Prostate gland (tissue), 2 donors: ENCODE data around the gene PGAM1. TPM values are rescaled to one million over a fixed set of nuclear protein-coding genes. Genes with fewer than 3 reads are reported as not detected.

Experiments used
- DNase-seq: peaks from one replicate; pipeline ENCODE4 v3.0.0-alpha.2; 2019; ENCODE audit warnings: low spot score
- H3K27ac ChIP-seq, 2 donors: fragments of 200-600 bp; sonication (generic); 2 replicates each; pipeline ENCODE4 v1.5.1; 2017 to 2019
- H3K27me3 ChIP-seq: fragments of 200-600 bp; sonication (generic); replicated peaks from 2 replicates; pipeline ENCODE4 v1.5.1; 2019; ENCODE audit not compliant: insufficient read depth
- H3K36me3 ChIP-seq, 2 donors: fragments of 200-600 bp; sonication (generic); 1 replicate in 1 of 2; 2 replicates in 1 of 2; pipeline versions ENCODE4 v1.5.1 to v1.8.1; 2017 to 2019
- H3K4me1 ChIP-seq: fragments of 200-600 bp; sonication (generic); replicated peaks from 2 replicates; pipeline ENCODE4 v1.5.1; 2019
- H3K4me3 ChIP-seq, 2 donors: fragments of 200-600 bp; sonication (generic); 2 replicates each; pipeline ENCODE4 v1.5.1; 2017 to 2019
- H3K9me3 ChIP-seq: fragments of 200-600 bp; sonication (generic); 2 replicates; pipeline ENCODE4 v1.5.1; 2017
- CTCF ChIP-seq, 4 experiments: fragments of 200-600 bp in 2 of 4; fragments of 450-650 bp in 2 of 4; sonication (generic) in 2 of 4; IDR thresholded peaks; 1 replicate in 3 of 4; 2 replicates in 1 of 4; pipeline ENCODE4 v1.5.1; 2016 to 2019; ENCODE audit warnings: antibody characterized with exemption in 4 of 4, mild to moderate bottlenecking in 2 of 4, moderate library complexity in 2 of 4
- POLR2A ChIP-seq: fragments of 450-650 bp; IDR thresholded peaks from one replicate; pipeline ENCODE4 v1.6.1; 2016; ENCODE audit warnings: antibody characterized with exemption, mild to moderate bottlenecking
- POLR2AphosphoS5 ChIP-seq: sonication (generic); formaldehyde crosslinking; IDR thresholded peaks from one replicate; pipeline ENCODE4 v1.6.1; 2017; ENCODE audit warnings: antibody characterized with exemption
- WGBS: methylation state at CpG from one replicate; pipeline ENCODE4 v1.1.5; 2018; 5-methylcytosine and 5-hydroxymethylcytosine counted together
- intact Hi-C: fragments of 100-400 bp; cut with DNase I; formaldehyde crosslinking; loops from one replicate; pipeline ENCODE4 v1.14.2; 2022
- total RNA-seq, 2 donors: library from RNA; depleted of rRNA; stranded (reverse); fragments of >200 nt; gene quantifications; one replicate each; pipeline ENCODE4 v1.1.0, GENCODE V29; 2016

PGAM1 gene
- total RNA-seq, 2 donors from 2014 or later = 198 to 277 TPM

GRCh38 chr10:97388152-97388551, 37.8 kb upstream of the PGAM1 start:
- no peak for DNase-seq
- intact Hi-C loops = no loop called here
- Histone ChIP-seq H3K9me3 (no peaks in the 10 kb centered on the region), H3K36me3 (no peaks in the 10 kb centered on the region), H3K4me3 (no peak overlapping the region), H3K4me1 (no peaks in the 10 kb centered on the region), H3K27ac (no peak overlapping the region), H3K27me3 (no peaks in the 10 kb centered on the region)
- no peak for TF ChIP-seq POLR2A
- no peak for TF ChIP-seq CTCF (IDR thresholded peaks at IDR 0.05)
- TF ChIP-seq POLR2AphosphoS5 = no peak
- 86% methylated on average over 5 of the region's 5 CpGs for WGBS

- intact Hi-C loops = no loop called here
Observed at GRCh38 chr10:97390091-97390490, 35.9 kb upstream of the PGAM1 start.

GRCh38 chr10:97393034-97393573, 32.9 kb upstream of the PGAM1 start:
- 94% methylated on average over 8 of the region's 8 CpGs for WGBS
- no peak overlapping the region for H3K27ac ChIP-seq
- no peak for DNase-seq
- no peaks in the 10 kb centered on the region for H3K9me3 ChIP-seq
- H3K36me3 ChIP-seq = no peaks in the 10 kb centered on the region
- intact Hi-C loops = no loop called here
- no peak overlapping the region for H3K4me3 ChIP-seq
- H3K27me3 ChIP-seq = no peaks in the 10 kb centered on the region
- H3K4me1 ChIP-seq = no peaks in the 10 kb centered on the region
- TF ChIP-seq POLR2AphosphoS5 (no peak), CTCF (IDR thresholded peaks at IDR 0.05) (no peak), POLR2A (no peak)

More at GRCh38 chr10:97390091-97390490, 35.9 kb upstream of the PGAM1 start:
- no peak for TF ChIP-seq CTCF (IDR thresholded peaks at IDR 0.05)
- no peak for TF ChIP-seq POLR2AphosphoS5
- no peak for TF ChIP-seq POLR2A
- Histone ChIP-seq H3K4me1 (no peaks in the 10 kb centered on the region), H3K4me3 (no peak overlapping the region), H3K27me3 (no peaks in the 10 kb centered on the region), H3K36me3 (no peaks in the 10 kb centered on the region), H3K27ac (no peak overlapping the region), H3K9me3 (no peaks in the 10 kb centered on the region)
- 92% methylated on average over 5 of the region's 5 CpGs for WGBS
- DNase-seq = no peak

GRCh38 chr10:97396056-97396455, 29.9 kb upstream of the PGAM1 start:
- Histone ChIP-seq H3K4me1 (no peaks in the 10 kb centered on the region), H3K36me3 (no peaks in the 10 kb centered on the region), H3K27me3 (no peaks in the 10 kb centered on the region), H3K4me3 (no peak overlapping the region), H3K9me3 (no peaks in the 10 kb centered on the region), H3K27ac (no peak overlapping the region)
- 94% methylated on average over 4 of the region's 4 CpGs for WGBS
- intact Hi-C loops = no loop called here
- no peak for DNase-seq
- TF ChIP-seq CTCF (IDR thresholded peaks at IDR 0.05) (no peak), POLR2A (no peak), POLR2AphosphoS5 (no peak)

- Histone ChIP-seq H3K36me3 (no peaks in the 10 kb centered on the region), H3K9me3 (no peaks in the 10 kb centered on the region), H3K27ac (peak overlapping the region; percentile 57 to 68), H3K4me3 (peak overlapping the region; percentile 55 to 62), H3K4me1 (no peaks in the 10 kb centered on the region), H3K27me3 (no peaks in the 10 kb centered on the region)
- intact Hi-C loops = no loop called here
- no peak for TF ChIP-seq CTCF (IDR thresholded peaks at IDR 0.05)
- TF ChIP-seq POLR2A = peak; percentile 31
- peak; percentile 14 for DNase-seq
- WGBS = 32% methylated on average over 21 of the region's 21 CpGs
Observed at GRCh38 chr10:97399843-97400545, 26.0 kb upstream of the PGAM1 start.
